Spleen (tissue), 11 donors: ENCODE results near the gene BHLHE23. TPM values are rescaled to one million over a fixed set of nuclear protein-coding genes. Genes with fewer than 3 reads are reported as not detected.

Experiments used
- DNase-seq: peaks from one replicate; pipeline ENCODE4 v3.0.0-alpha.2; 2020
- H3K27ac ChIP-seq, 8 donors: fragments of 200-600 bp; sonication (generic) in 7 of 8; 1 replicate in 4 of 8; 2 replicates in 4 of 8; pipeline versions ENCODE4 v1.5.0 to v1.8.0; 2016 to 2021; ENCODE audit warnings: inconsistent platforms in 4 of 8, mild to moderate bottlenecking in 4 of 8, moderate library complexity in 1 of 8
- H3K27me3 ChIP-seq, 7 donors: fragments of 200-600 bp; sonication (generic) in 6 of 7; replicated peaks in 1 of 7; 1 replicate in 4 of 7; 2 replicates in 3 of 7; pipeline versions ENCODE4 v1.5.0 to v1.8.0; 2016 to 2021; ENCODE audit warnings: inconsistent platforms in 3 of 7, mild to moderate bottlenecking in 1 of 7
- H3K36me3 ChIP-seq, 6 donors: fragments of 200-600 bp; sonication (generic) in 5 of 6; 1 replicate in 4 of 6; 2 replicates in 2 of 6; pipeline versions ENCODE4 v1.5.0 to v1.8.0; 2016 to 2021; ENCODE audit warnings: inconsistent platforms in 2 of 6
- H3K4me1 ChIP-seq, 6 donors: fragments of 200-600 bp; sonication (generic) in 5 of 6; 1 replicate in 3 of 6; 2 replicates in 3 of 6; pipeline versions ENCODE4 v1.5.0 to v1.8.0; 2016 to 2021; ENCODE audit warnings: inconsistent platforms in 3 of 6
- H3K4me3 ChIP-seq, 8 donors: fragments of 200-600 bp; sonication (generic) in 7 of 8; 1 replicate in 4 of 8; 2 replicates in 4 of 8; pipeline versions ENCODE4 v1.5.0 to v1.8.0; 2016 to 2021; ENCODE audit warnings: inconsistent platforms in 4 of 8, mild to moderate bottlenecking in 4 of 8, moderate library complexity in 2 of 8
- H3K9me3 ChIP-seq, 8 donors: fragments of 200-600 bp; sonication (generic) in 7 of 8; 1 replicate in 4 of 8; 2 replicates in 4 of 8; pipeline versions ENCODE4 v1.5.0 to v1.8.0; 2016 to 2021; ENCODE audit warnings: inconsistent platforms in 4 of 8
- CTCF ChIP-seq, 11 experiments: fragments of 200-600 bp in 7 of 11; fragments of 450-650 bp in 4 of 11; sonication (generic) in 4 of 11; IDR thresholded peaks in 8 of 11; conservative IDR thresholded peaks in 3 of 11; 1 replicate in 7 of 11; 2 replicates in 4 of 11; pipeline versions ENCODE4 v1.4.0 to v1.8.0; 2016 to 2021; ENCODE audit warnings: antibody characterized with exemption in 11 of 11, inconsistent platforms in 4 of 11, mild to moderate bottlenecking in 1 of 11
- POLR2A ChIP-seq, 3 donors: fragments of 450-650 bp; IDR thresholded peaks; one replicate each; pipeline ENCODE4 v1.5.1; 2017; ENCODE audit warnings: antibody characterized with exemption in 3 of 3, mild to moderate bottlenecking in 1 of 3
- POLR2AphosphoS5 ChIP-seq, 3 donors: sonication (generic); formaldehyde crosslinking; IDR thresholded peaks; one replicate each; pipeline ENCODE4 v1.5.1; 2017; ENCODE audit warnings: antibody characterized with exemption in 3 of 3
- WGBS, 5 donors: extraction: QIAGEN DNeasy Blood & Tissue Kit in 3 of 5; methylation state at CpG; one replicate each; pipeline versions ENCODE4 v1.1.5 to v1.1.7; 2013 to 2018; 5-methylcytosine and 5-hydroxymethylcytosine counted together
- intact Hi-C: fragments of 100-400 bp; cut with DNase I; formaldehyde crosslinking; loops from one replicate; pipeline ENCODE4 v1.15.0; 2023; ENCODE audit warnings: low total_unique reads
- polyA plus RNA-seq, 3 donors: library from polyadenylated mRNA; stranded (reverse); fragments of 200-250 nt; gene quantifications; one replicate each; pipeline ENCODE4 v1.2.1, GENCODE V29; 2013
- total RNA-seq, 7 donors: library from RNA; depleted of rRNA in 3 of 7; stranded (reverse); fragments of >200 nt in 3 of 7; fragmentation: NEBNext Ultra II Directional in 4 of 7; extraction: Animal tissue kit (Norgen Biotek cat#: 25700) in 4 of 7; gene quantifications; one replicate each; pipeline versions ENCODE4 v1.1.0 to v1.2.1, GENCODE V29; 2016 to 2021
- donor health status: healthy with polysubstance abuse.
- donor health status: DM: no; HTN: no; CAD: no; lungs with moderate emphysema.
- donor health status: DM: no; HTN: no; CAD: no.
- donor health status: Bipolar disorder and iron deficiency.
- donor health status: healthy.
- donor health status: DM: no; HTN: no; CAD: no.
- donor health status: DM: yes; HTN: yes; CAD: no.

Gene BHLHE23
- total and polyA plus RNA-seq, 10 donors, result not detected

- Histone ChIP-seq H3K27ac (no peak overlapping the region), H3K36me3 (no peaks in the 10 kb centered on the region), H3K27me3 (peaks cover 0 to 100% (median 96%) of the 10 kb centered on the region in 7 donors), H3K9me3 (no peaks in the 10 kb centered on the region), H3K4me3 (peak overlapping the region in 1 of 8 donors; percentile 62), H3K4me1 (peaks cover 0 to 58% (median 36%) of the 10 kb centered on the region in 6 donors)
- WGBS, 5 donors, result 21 to 32% (median 27%) methylated on average over 6 to 13 of the region's 13 CpGs
- TF ChIP-seq POLR2A (IDR thresholded peaks at IDR 0.05) (no peak), POLR2AphosphoS5 (IDR thresholded peaks at IDR 0.05) (no peak), CTCF (IDR thresholded peaks at IDR 0.05 in 8 of 11, conservative IDR thresholded peaks at IDR 0.05 in 3 of 11) (no peak)
- DNase-seq, result no peak
- intact Hi-C loops, result no loop called here
These were observed 28.2 kb downstream of the BHLHE23 start for GRCh38 chr20:62978561-62978943.

GRCh38 chr20:62977613-62978560, 28.9 kb downstream of the BHLHE23 start:
- H3K4me1 ChIP-seq, result peaks cover under 1 to 65% (median 42%) of the 10 kb centered on the region in 6 donors
- no peaks in the 10 kb centered on the region for H3K36me3 ChIP-seq
- peaks cover 0 to 100% (median 96%) of the 10 kb centered on the region in 7 donors for H3K27me3 ChIP-seq
- H3K27ac ChIP-seq, result peak overlapping the region in 1 of 8 donors; percentile 46
- no peaks in the 10 kb centered on the region for H3K9me3 ChIP-seq
- DNase-seq, result peak; percentile 87
- no peak for TF ChIP-seq CTCF (IDR thresholded peaks at IDR 0.05 in 8 of 11, conservative IDR thresholded peaks at IDR 0.05 in 3 of 11)
- peak in 2 of 3 donors; percentile 33 to 53 for TF ChIP-seq POLR2AphosphoS5 (IDR thresholded peaks at IDR 0.05)
- no peak for TF ChIP-seq POLR2A (IDR thresholded peaks at IDR 0.05)
- intact Hi-C loops, result no loop called here
- H3K4me3 ChIP-seq, result peak overlapping the region in 4 of 8 donors; percentile 6 to 62 (median 16)
- 34 to 38% (median 37%) methylated on average over 11 to 38 of the region's 38 CpGs for WGBS, 5 donors

- WGBS, 5 donors, result 81 to 88% (median 86%) methylated on average over 10 to 16 of the region's 16 CpGs
- Histone ChIP-seq H3K27ac (no peak overlapping the region), H3K4me3 (peak overlapping the region in 2 of 8 donors; percentile 25 to 62), H3K36me3 (no peaks in the 10 kb centered on the region), H3K4me1 (peaks cover 5 to 66% (median 44%) of the 10 kb centered on the region in 6 donors), H3K27me3 (peaks cover 0 to 97% (median 94%) of the 10 kb centered on the region in 7 donors), H3K9me3 (no peaks in the 10 kb centered on the region)
- intact Hi-C loops, result no loop called here
- TF ChIP-seq CTCF (IDR thresholded peaks at IDR 0.05 in 8 of 11, conservative IDR thresholded peaks at IDR 0.05 in 3 of 11), result no peak
- no peak for TF ChIP-seq POLR2AphosphoS5 (IDR thresholded peaks at IDR 0.05)
- TF ChIP-seq POLR2A (IDR thresholded peaks at IDR 0.05), result no peak
- no peak for DNase-seq
These were observed 29.9 kb downstream of the BHLHE23 start for GRCh38 chr20:62976886-62977285.
